NCI-H1092 (cell line): Measurements from ENCODE around the gene HMGN3.

Source experiments
- DNase-seq: peaks from one replicate; lab custom pipeline; 2025; lab: John Stamatoyannopoulos, UW

HMGN3 gene

GRCh38 chr6:79184641-79185040 lies 49.8 kb downstream of the HMGN3 start:
- no peak for DNase-seq

- DNase-seq = no peak
These were observed 50.4 kb downstream of the HMGN3 start for GRCh38 chr6:79184086-79184485.

- DNase-seq = no peak
These were observed 54.4 kb downstream of the HMGN3 start for GRCh38 chr6:79180052-79180451.

GRCh38 chr6:79173378-79173777 lies 61.1 kb downstream of the HMGN3 start:
- no peak for DNase-seq

- DNase-seq = no peak
These were observed 63.5 kb downstream of the HMGN3 start for GRCh38 chr6:79170959-79171358.

GRCh38 chr6:79170431-79170830 lies 64.1 kb downstream of the HMGN3 start:
- DNase-seq = no peak

GRCh38 chr6:79168695-79168980 lies 65.8 kb downstream of the HMGN3 start:
- no peak for DNase-seq

GRCh38 chr6:79167931-79168694 lies 66.4 kb downstream of the HMGN3 start:
- DNase-seq = no peak

GRCh38 chr6:79159846-79160245 lies 74.6 kb downstream of the HMGN3 start:
- no peak for DNase-seq

- DNase-seq = no peak
These were observed 75.5 kb downstream of the HMGN3 start for GRCh38 chr6:79158856-79159516.

- DNase-seq = no peak
These were observed 76.4 kb downstream of the HMGN3 start for GRCh38 chr6:79157961-79158644.

GRCh38 chr6:79152269-79152737 lies 82.2 kb downstream of the HMGN3 start:
- no peak for DNase-seq
